CD4-positive, alpha-beta T cell (primary cell): Measurements from ENCODE around the gene GSG1L. TPM values are rescaled to one million over a fixed set of nuclear protein-coding genes. Genes with fewer than 3 reads are reported as not detected.

Source experiments
- ATAC-seq: fragments of 200-7000 bp; cut with Tn5 transposase; one replicate; pipeline ENCODE4 v1.10.0; 2022; ENCODE audit warnings: mild to moderate bottlenecking; ENCODE audit not compliant: poor library complexity
- CTCF ChIA-PET: fragments of 350-600 bp; sonication (Branson Sonifier 250); formaldehyde crosslinking; loops from one replicate; lab custom pipeline; 2021; ENCODE audit warnings: antibody characterized with exemption, inconsistent platforms; lab: Charles Lee
- POLR2A ChIA-PET: fragments of 350-600 bp; sonication (Branson Sonifier 250); formaldehyde crosslinking; loops from one replicate; lab custom pipeline; 2021; ENCODE audit warnings: antibody characterized with exemption, inconsistent platforms; lab: Charles Lee
- DNase-seq, 14 experiments: peaks; one replicate each; pipeline ENCODE4 v3.0.0-alpha.2; 2013 to 2020; ENCODE audit warnings: mixed read lengths in 2 of 14
- H3K27ac ChIP-seq, 2 donors: one replicate each; pipeline versions ENCODE4 v1.5.1 to v1.7.0; 2013; ENCODE audit warnings: low read length in 2 of 2, low read depth in 1 of 2, mild to moderate bottlenecking in 1 of 2
- H3K27me3 ChIP-seq, 2 experiments: 1 replicate in 1 of 2; 2 replicates in 1 of 2; pipeline versions ENCODE4 v1.6.1 to v1.7.0; 2013; ENCODE audit warnings: low read length in 2 of 2, control low read depth in 1 of 2, mild to moderate bottlenecking in 1 of 2, moderate library complexity in 1 of 2; ENCODE audit not compliant: insufficient read depth in 2 of 2, control insufficient read depth in 1 of 2
- H3K36me3 ChIP-seq: one replicate; pipeline ENCODE4 v1.6.1; 2013; ENCODE audit warnings: low read length, control low read depth; ENCODE audit not compliant: insufficient read depth
- H3K4me1 ChIP-seq: one replicate; pipeline ENCODE4 v1.6.1; 2013; ENCODE audit warnings: low read length, control low read depth; ENCODE audit not compliant: insufficient read depth
- H3K4me3 ChIP-seq: one replicate; pipeline ENCODE4 v1.5.1; 2013; ENCODE audit warnings: mild to moderate bottlenecking, low read length, moderate library complexity
- H3K9me3 ChIP-seq, 2 experiments: 1 replicate in 1 of 2; 2 replicates in 1 of 2; pipeline versions ENCODE4 v1.6.1 to v1.7.0; 2013; ENCODE audit warnings: low read length in 2 of 2, mild to moderate bottlenecking in 2 of 2, control low read depth in 1 of 2, moderate library complexity in 1 of 2; ENCODE audit not compliant: control insufficient read depth in 1 of 2, insufficient read depth in 1 of 2
- H3K27ac Mint-ChIP-seq: one replicate; pipeline ENCODE4 v1.8.0; 2020; ENCODE audit warnings: mixed read lengths
- H3K27me3 Mint-ChIP-seq: one replicate; pipeline ENCODE4 v1.8.0; 2021; ENCODE audit warnings: mixed read lengths
- H3K36me3 Mint-ChIP-seq: one replicate; pipeline ENCODE4 v1.8.0; 2021; ENCODE audit warnings: low read depth, mixed read lengths
- H3K4me1 Mint-ChIP-seq: one replicate; pipeline ENCODE4 v1.8.0; 2021; ENCODE audit warnings: low read depth, mixed read lengths
- H3K4me3 Mint-ChIP-seq: one replicate; pipeline ENCODE4 v1.8.0; 2020; ENCODE audit warnings: mild to moderate bottlenecking, mixed read lengths
- H3K9me3 Mint-ChIP-seq: one replicate; pipeline ENCODE4 v1.8.0; 2020; ENCODE audit warnings: mixed read lengths
- CTCF ChIP-seq: fragments of 200-600 bp; IDR thresholded peaks from one replicate; pipeline ENCODE4 v1.8.0; 2022; ENCODE audit warnings: antibody characterized with exemption, mild to moderate bottlenecking
- intact Hi-C, 2 experiments: fragments of 100-400 bp; cut with DNase I in 1 of 2; cut with micrococcal nuclease in 1 of 2; formaldehyde crosslinking; loops; one replicate each; pipeline versions ENCODE4 v1.15.1 to v1.9.0; 2023 to 2025; cut with DNase I, micrococcal nuclease
- total RNA-seq, 174 experiments: library from RNA in 2 of 174; stranded (reverse) in 2 of 174; gene quantifications; one replicate each; pipeline ENCODE4 v1.2.3 and lab custom pipeline; 2021 to 2026

Gene GSG1L
- total RNA-seq, 2 experiments from 2014 or later = not detected

DNA sequence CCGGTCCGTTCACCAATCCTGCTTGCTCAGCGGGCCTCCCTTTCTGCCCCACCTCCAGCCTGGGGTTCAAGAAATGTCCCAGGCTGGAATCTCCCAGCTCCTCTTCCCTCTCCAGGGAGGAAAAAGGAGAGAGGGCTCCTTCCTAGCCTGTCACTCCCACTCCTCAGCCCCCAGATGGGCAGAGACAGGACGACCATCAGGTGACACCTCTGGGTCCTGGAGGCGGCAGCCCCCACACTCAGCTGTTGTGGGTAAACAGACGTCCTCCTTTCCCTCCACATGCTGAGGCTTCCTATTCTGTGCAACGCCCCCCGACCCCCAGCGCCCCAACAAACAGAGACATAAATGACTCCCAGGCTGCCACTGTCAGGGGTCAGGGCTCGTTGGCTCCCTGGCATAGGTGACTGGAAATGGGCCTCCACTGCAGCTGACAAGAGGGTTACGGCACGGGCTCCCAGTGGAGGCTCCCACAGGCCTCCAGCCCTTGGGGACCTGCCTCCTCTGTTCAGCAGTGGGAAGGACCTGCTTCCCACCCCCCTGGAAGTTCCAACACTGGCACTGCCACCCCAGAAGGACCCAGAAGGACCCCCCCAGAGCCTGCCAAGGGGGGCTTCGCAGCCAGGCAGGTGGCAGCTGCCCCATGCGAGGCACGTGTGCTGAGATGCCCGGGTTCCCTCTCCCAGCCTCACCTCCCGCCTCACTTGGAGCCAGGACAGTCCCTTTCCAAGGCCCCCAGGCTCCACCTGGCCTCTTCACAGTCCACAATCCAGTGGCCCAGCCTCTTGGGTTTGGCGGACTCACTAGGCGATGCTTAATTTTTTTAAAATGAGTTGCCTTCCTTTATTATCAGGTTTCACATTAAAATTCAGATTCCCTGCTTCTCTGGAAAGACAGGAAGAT lies 281.3 kb downstream of the GSG1L start:
- Histone ChIP-seq H3K27ac (no peak overlapping the region), H3K27me3 (no peaks in the 10 kb centered on the region), H3K4me1 (no peaks in the 10 kb centered on the region), H3K4me3 (no peak overlapping the region), H3K36me3 (no peaks in the 10 kb centered on the region), H3K9me3 (peaks cover 0 to 7% of the 10 kb centered on the region in 2 experiments)
- ChIA-PET POLR2A (no interaction called here), CTCF (no interaction called here)
- intact Hi-C loops = no loop called here
- ATAC-seq (no peak), DNase-seq (no peak)
- H3K9me3 Mint-ChIP-seq = no peaks in the 10 kb centered on the region
- H3K4me3 Mint-ChIP-seq = no peak overlapping the region
- H3K4me1 Mint-ChIP-seq = no peaks in the 10 kb centered on the region
- TF ChIP-seq CTCF = no peak
- H3K27ac Mint-ChIP-seq = no peak overlapping the region
- H3K27me3 Mint-ChIP-seq = no peaks in the 10 kb centered on the region
- no peaks in the 10 kb centered on the region for H3K36me3 Mint-ChIP-seq

- Mint-ChIP-seq H3K27ac (no peak overlapping the region), H3K36me3 (no peaks in the 10 kb centered on the region), H3K27me3 (no peaks in the 10 kb centered on the region), H3K4me1 (no peaks in the 10 kb centered on the region), H3K4me3 (no peak overlapping the region), H3K9me3 (no peaks in the 10 kb centered on the region)
- ATAC-seq (no peak), DNase-seq (no peak)
- POLR2A ChIA-PET = no interaction called here
- H3K27me3 ChIP-seq = no peaks in the 10 kb centered on the region
- H3K27ac ChIP-seq = no peak overlapping the region
- no peak overlapping the region for H3K4me3 ChIP-seq
- CTCF ChIA-PET = no interaction called here
- H3K9me3 ChIP-seq = peaks cover 0 to 7% of the 10 kb centered on the region in 2 experiments
- TF ChIP-seq CTCF = no peak
- no peaks in the 10 kb centered on the region for H3K4me1 ChIP-seq
- no peaks in the 10 kb centered on the region for H3K36me3 ChIP-seq
- intact Hi-C loops = no loop called here
Measured at GRCh38 chr16:27781195-27781524, 282.4 kb downstream of the GSG1L start.

GRCh38 chr16:27780468-27781194 lies 282.9 kb downstream of the GSG1L start:
- Histone ChIP-seq H3K36me3 (no peaks in the 10 kb centered on the region), H3K4me1 (no peaks in the 10 kb centered on the region), H3K4me3 (no peak overlapping the region), H3K27me3 (no peaks in the 10 kb centered on the region), H3K27ac (no peak overlapping the region), H3K9me3 (peaks cover 0 to 7% of the 10 kb centered on the region in 2 experiments)
- POLR2A ChIA-PET = no interaction called here
- Mint-ChIP-seq H3K36me3 (peaks cover under 1% of the 10 kb centered on the region), H3K9me3 (no peaks in the 10 kb centered on the region), H3K4me1 (no peaks in the 10 kb centered on the region), H3K27ac (no peak overlapping the region), H3K27me3 (no peaks in the 10 kb centered on the region), H3K4me3 (no peak overlapping the region)
- DNase-seq (no peak), ATAC-seq (no peak)
- TF ChIP-seq CTCF = no peak
- CTCF ChIA-PET = no interaction called here
- intact Hi-C loops = no loop called here
